HepG2 (cell line): ENCODE measurements around the gene FHIT. TPM values are rescaled to one million over a fixed set of nuclear protein-coding genes. Genes with fewer than 3 reads are reported as not detected.

Experiments used
- AHDC1 ChIP-seq: sonication (generic); formaldehyde crosslinking; IDR thresholded peaks from 2 replicates; pipeline ENCODE4 v1.5.1; 2020; ENCODE audit warnings: mild to moderate bottlenecking, missing genetic modification reagents, borderline replicate concordance
- EP300 ChIP-seq, 3 experiments: sonication (generic) in 1 of 3; formaldehyde crosslinking in 1 of 3; IDR thresholded peaks; 2 replicates each; pipeline versions ENCODE4 v1.5.1 to v1.6.1; 2011 to 2020; ENCODE audit warnings: low read depth in 2 of 3, low read length in 2 of 3, borderline replicate concordance in 1 of 3, improper control_type of control experiment in 1 of 3, mild to moderate bottlenecking in 1 of 3, missing genetic modification reagents in 1 of 3, moderate library complexity in 1 of 3
- GATA4 ChIP-seq: sonication (generic); IDR thresholded peaks from 2 replicates; pipeline ENCODE4 v1.6.1; 2016; ENCODE audit warnings: antibody characterized with exemption, low read depth, borderline replicate concordance
- HNF4A ChIP-seq: sonication (generic); formaldehyde crosslinking; IDR thresholded peaks from 2 replicates; pipeline ENCODE4 v1.4.0; 2020; ENCODE audit warnings: missing genetic modification reagents
- ISX ChIP-seq: sonication (generic); formaldehyde crosslinking; conservative IDR thresholded peaks from 2 replicates; pipeline ENCODE4 v1.5.0; 2020; ENCODE audit warnings: missing genetic modification reagents
- PHF20 ChIP-seq: sonication (generic); formaldehyde crosslinking; IDR thresholded peaks from 2 replicates; pipeline ENCODE4 v1.5.0; 2020; ENCODE audit warnings: mild to moderate bottlenecking, missing genetic modification reagents
- RNF219 ChIP-seq: sonication (generic); formaldehyde crosslinking; IDR thresholded peaks from 2 replicates; pipeline ENCODE4 v1.5.0; 2020; ENCODE audit warnings: mild to moderate bottlenecking, missing genetic modification reagents
- SP140L ChIP-seq: sonication (generic); formaldehyde crosslinking; IDR thresholded peaks from 2 replicates; pipeline ENCODE4 v1.4.0; 2020; ENCODE audit warnings: missing genetic modification reagents, borderline replicate concordance
- TEAD2 ChIP-seq: sonication (generic); formaldehyde crosslinking; IDR thresholded peaks from 2 replicates; pipeline ENCODE4 v1.9.0; 2021; ENCODE audit warnings: missing genetic modification reagents
- ZFP36 ChIP-seq: fragments of 150-350 bp; IDR thresholded peaks from 2 replicates; pipeline ENCODE4 v1.6.1; 2018; ENCODE audit warnings: borderline replicate concordance, low read length, low read depth; ENCODE audit not compliant: partially characterized antibody
- ZNF282 ChIP-seq: fragments of 450-650 bp; IDR thresholded peaks from 2 replicates; pipeline ENCODE4 v1.6.1; 2018; ENCODE audit not compliant: partially characterized antibody
- ZNF354B ChIP-seq: sonication (generic); formaldehyde crosslinking; IDR thresholded peaks from 2 replicates; pipeline ENCODE4 v1.8.0; 2022; ENCODE audit warnings: mild to moderate bottlenecking, missing genetic modification reagents
- ZNF670 ChIP-seq: sonication (generic); formaldehyde crosslinking; IDR thresholded peaks from 2 replicates; pipeline ENCODE4 v1.8.0; 2022; ENCODE audit warnings: mild to moderate bottlenecking, missing genetic modification reagents, borderline replicate concordance
- ZNF740 ChIP-seq: sonication (generic); formaldehyde crosslinking; IDR thresholded peaks from 2 replicates; pipeline ENCODE4 v1.4.0; 2020; ENCODE audit warnings: missing genetic modification reagents
- polyA plus RNA-seq, 8 experiments: library from polyadenylated mRNA; depleted of rRNA in 3 of 8; stranded (reverse) in 7 of 8; unstranded in 1 of 8; fragments of >200 nt; fragmentation: Illumina TruSeq in 4 of 8; extraction: Trizol in 4 of 8; gene quantifications; 2 replicates each; pipeline versions ENCODE4 v1.2.1 to v1.2.3, GENCODE V29; 2011 to 2016; ENCODE audit warnings: low read depth in 4 of 8, missing spikeins in 1 of 8, mixed read lengths in 1 of 8; ENCODE audit not compliant: insufficient read depth in 1 of 8
- total RNA-seq, 5 experiments: library from RNA; depleted of rRNA; stranded (reverse); fragments of >200 nt; fragmentation: Illumina TruSeq; extraction: Trizol; gene quantifications; 2 replicates each; pipeline ENCODE4 v1.2.3, GENCODE V29; 2016; ENCODE audit warnings: low read depth in 1 of 5
- TF ChIP-seq, protein P1 (sequence below): sonication (generic); formaldehyde crosslinking; IDR thresholded peaks from 2 replicates; pipeline ENCODE4 v1.8.1; 2023; ENCODE audit warnings: mild to moderate bottlenecking, moderate library complexity, missing genetic modification reagents
- TF ChIP-seq, protein P2 (sequence below): sonication (generic); formaldehyde crosslinking; IDR thresholded peaks from 2 replicates; pipeline ENCODE4 v1.5.0; 2020; ENCODE audit warnings: mild to moderate bottlenecking, missing genetic modification reagents
- TF ChIP-seq, protein P3 (sequence below): IDR thresholded peaks from 2 replicates; pipeline ENCODE4 v1.6.1; 2012; ENCODE audit warnings: inconsistent platforms

FHIT gene
- total and polyA plus RNA-seq, 2 of the 13 experiments (the other 11 are each of a cell fraction or from before 2014, with no cell fraction given), result 4.0 to 4.6 TPM

- no peak for TF ChIP-seq ZNF354B
- TF ChIP-seq RNF219 (CRISPR knock-in tag), result no peak
- no peak for TF ChIP-seq ZNF670 (CRISPR knock-in tag)
- TF ChIP-seq, protein P1, sequence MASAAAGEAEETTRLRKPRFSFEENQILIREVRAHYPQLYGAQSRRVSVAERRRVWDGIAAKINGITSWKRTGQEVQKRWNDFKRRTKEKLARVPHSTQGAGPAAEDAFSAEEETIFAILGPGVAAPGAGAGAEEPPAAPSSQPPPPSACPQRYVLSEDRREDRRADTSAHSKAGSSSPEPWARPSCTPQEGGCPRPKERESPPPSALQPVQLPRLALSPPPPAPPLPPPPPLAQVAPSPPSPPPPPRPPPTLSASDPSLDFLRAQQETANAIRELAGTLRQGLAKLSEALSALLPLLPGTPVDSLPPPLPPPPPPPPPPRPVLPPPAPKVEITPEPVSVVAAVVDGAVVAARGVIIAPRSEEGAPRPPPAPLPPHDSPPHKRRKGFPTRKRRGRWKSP (CRISPR knock-in tag), result no peak
- no peak for TF ChIP-seq SP140L (CRISPR knock-in tag)
- TF ChIP-seq AHDC1 (CRISPR knock-in tag), result peak; percentile 52; the same call in 1 of the 2 replicates
- TF ChIP-seq, protein P2, sequence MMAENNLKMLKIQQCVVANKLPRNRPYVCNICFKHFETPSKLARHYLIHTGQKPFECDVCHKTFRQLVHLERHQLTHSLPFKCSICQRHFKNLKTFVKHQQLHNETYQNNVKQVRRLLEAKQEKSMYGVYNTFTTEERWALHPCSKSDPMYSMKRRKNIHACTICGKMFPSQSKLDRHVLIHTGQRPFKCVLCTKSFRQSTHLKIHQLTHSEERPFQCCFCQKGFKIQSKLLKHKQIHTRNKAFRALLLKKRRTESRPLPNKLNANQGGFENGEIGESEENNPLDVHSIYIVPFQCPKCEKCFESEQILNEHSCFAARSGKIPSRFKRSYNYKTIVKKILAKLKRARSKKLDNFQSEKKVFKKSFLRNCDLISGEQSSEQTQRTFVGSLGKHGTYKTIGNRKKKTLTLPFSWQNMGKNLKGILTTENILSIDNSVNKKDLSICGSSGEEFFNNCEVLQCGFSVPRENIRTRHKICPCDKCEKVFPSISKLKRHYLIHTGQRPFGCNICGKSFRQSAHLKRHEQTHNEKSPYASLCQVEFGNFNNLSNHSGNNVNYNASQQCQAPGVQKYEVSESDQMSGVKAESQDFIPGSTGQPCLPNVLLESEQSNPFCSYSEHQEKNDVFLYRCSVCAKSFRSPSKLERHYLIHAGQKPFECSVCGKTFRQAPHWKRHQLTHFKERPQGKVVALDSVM (CRISPR knock-in tag), result no peak
- peak in 1 of 2 experiments; percentile 69; a peak in 2 of 4 replicates for TF ChIP-seq EP300 (IDR thresholded peaks at IDR 0.05; ENCODE audit: low read depth in 2 of 2, low read length in 2 of 2)
- no peak for TF ChIP-seq EP300 (CRISPR knock-in tag; IDR thresholded peaks at IDR 0.05; ENCODE audit: borderline replicate concordance)
- TF ChIP-seq ZFP36, result no peak
- peak; percentile 65 for TF ChIP-seq HNF4A (CRISPR knock-in tag)
- TF ChIP-seq, protein P3, sequence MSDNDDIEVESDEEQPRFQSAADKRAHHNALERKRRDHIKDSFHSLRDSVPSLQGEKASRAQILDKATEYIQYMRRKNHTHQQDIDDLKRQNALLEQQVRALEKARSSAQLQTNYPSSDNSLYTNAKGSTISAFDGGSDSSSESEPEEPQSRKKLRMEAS, result no peak
- TF ChIP-seq TEAD2 (CRISPR knock-in tag), result no peak
- TF ChIP-seq GATA4, result no peak
- TF ChIP-seq ZNF740 (CRISPR knock-in tag), result 0 out of 2 replicates have a peak, but pooled peaks have one; percentile 44
- TF ChIP-seq ZNF282, result no peak
- no peak for TF ChIP-seq ISX (CRISPR knock-in tag)
- TF ChIP-seq PHF20 (CRISPR knock-in tag), result no peak
These were observed 56.2 kb downstream of the FHIT start (continued) for GRCh38 chr3:61194892-61195538.
